ES-I3 (cell line): ENCODE measurements around the gene CAMKMT.

Source experiments
- H3K36me3 ChIP-seq: 2 replicates; pipeline ENCODE4 v1.6.1; 2013; ENCODE audit warnings: mild to moderate bottlenecking, low read length, control low read depth, moderate library complexity; ENCODE audit not compliant: insufficient read depth
- H3K4me1 ChIP-seq: 2 replicates; pipeline ENCODE4 v1.6.1; 2013; ENCODE audit warnings: mild to moderate bottlenecking, control low read depth, low read length; ENCODE audit not compliant: insufficient read depth
- H3K9ac ChIP-seq: 2 replicates; pipeline ENCODE4 v1.6.1; 2013; ENCODE audit warnings: low read depth, mild to moderate bottlenecking, low read length, moderate library complexity
- H3K9me3 ChIP-seq: 2 replicates; pipeline ENCODE4 v1.6.1; 2013; ENCODE audit warnings: mild to moderate bottlenecking, low read length, moderate library complexity; ENCODE audit not compliant: control insufficient read depth, insufficient read depth

Gene CAMKMT

GRCh38 chr2:44706681-44707553, 345.2 kb downstream of the CAMKMT start:
- no peaks in the 10 kb centered on the region for H3K36me3 ChIP-seq
- H3K9me3 ChIP-seq = no peaks in the 10 kb centered on the region
- no peak overlapping the region for H3K9ac ChIP-seq
- peaks cover 38% of the 10 kb centered on the region for H3K4me1 ChIP-seq

- Histone ChIP-seq H3K36me3 (no peaks in the 10 kb centered on the region), H3K9me3 (no peaks in the 10 kb centered on the region), H3K9ac (no peak overlapping the region), H3K4me1 (peaks cover 38% of the 10 kb centered on the region)
Observed at GRCh38 chr2:44707945-44708660, 346.4 kb downstream of the CAMKMT start.

DNA sequence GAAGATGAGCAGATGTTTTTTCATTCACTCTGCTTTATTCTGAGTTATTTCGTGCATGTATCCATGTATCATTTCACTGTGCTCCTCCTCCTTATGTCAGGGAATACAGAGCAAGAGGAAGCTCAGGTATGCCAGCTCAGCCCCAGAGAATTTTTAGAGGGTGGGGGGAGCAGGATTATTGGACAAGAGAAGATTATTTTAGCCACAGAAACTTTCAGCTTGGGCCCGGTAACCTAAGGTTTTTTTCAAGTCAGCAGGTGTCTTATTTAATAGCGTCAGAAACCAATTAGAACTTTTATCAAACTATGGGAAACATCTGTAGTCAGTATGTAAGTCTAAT, 346.9 kb downstream of the CAMKMT start:
- Histone ChIP-seq H3K36me3 (no peaks in the 10 kb centered on the region), H3K9ac (no peak overlapping the region), H3K4me1 (peaks cover 38% of the 10 kb centered on the region), H3K9me3 (no peaks in the 10 kb centered on the region)

DNA sequence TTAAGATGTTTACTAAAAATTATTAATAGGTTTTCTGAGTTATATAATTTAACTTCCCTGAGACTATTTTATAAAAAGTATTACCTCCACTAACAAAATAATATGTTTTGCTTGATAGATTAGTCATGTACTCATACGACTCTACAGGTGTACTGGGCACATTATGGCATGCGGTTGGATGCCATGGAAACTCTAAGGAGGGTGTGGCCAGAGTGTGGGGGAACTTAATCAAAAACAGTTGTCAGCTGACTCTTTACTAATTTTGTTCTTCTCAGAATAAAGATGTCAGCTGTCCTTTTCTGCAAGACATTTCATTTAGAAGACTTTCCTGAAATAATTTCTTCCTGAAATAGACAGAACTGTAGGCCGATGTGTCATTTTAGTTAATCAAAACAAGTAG, 351.4 kb downstream of the CAMKMT start:
- Histone ChIP-seq H3K4me1 (peaks cover 14% of the 10 kb centered on the region), H3K9me3 (no peaks in the 10 kb centered on the region), H3K9ac (no peak overlapping the region), H3K36me3 (no peaks in the 10 kb centered on the region)

DNA sequence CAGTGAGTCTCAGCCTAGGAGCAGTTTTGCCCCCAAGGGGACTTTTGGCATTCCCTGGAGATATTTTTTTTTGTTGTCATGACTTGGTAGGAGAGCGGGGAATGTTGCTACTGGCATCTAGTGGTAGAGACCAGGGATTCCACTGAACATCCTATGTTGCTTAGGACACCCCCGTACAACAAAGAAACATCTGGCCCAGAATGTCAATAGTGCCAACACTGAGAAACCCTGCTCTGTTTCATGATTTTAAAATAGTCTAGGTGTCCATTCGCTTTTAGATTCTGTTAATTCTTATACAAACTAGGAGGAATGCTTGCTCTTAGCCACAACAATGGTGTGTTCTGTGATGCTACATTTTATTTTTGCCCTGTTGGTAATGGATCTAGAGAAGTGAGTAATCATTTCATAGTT, 353.9 kb downstream of the CAMKMT start:
- no peaks in the 10 kb centered on the region for H3K9me3 ChIP-seq
- H3K36me3 ChIP-seq = no peaks in the 10 kb centered on the region
- no peaks in the 10 kb centered on the region for H3K4me1 ChIP-seq
- no peak overlapping the region for H3K9ac ChIP-seq

DNA sequence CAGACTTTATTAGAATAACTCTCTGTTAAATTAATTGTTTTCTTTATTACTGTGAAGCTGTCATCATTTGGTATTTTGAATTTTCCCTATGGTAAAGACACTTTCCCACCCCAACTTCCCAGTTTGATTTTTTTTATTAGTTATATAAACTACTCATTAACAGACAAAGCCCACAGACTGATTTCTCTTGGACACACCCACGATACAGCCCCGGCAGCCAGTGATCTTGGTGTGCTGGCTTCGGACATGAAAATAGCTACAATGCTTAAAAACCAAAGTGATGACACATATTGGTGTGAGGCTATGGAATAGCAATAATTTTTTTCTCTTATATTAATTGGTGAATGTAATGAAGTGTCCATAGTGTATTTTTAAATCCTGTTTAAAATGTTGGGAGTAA, 354.4 kb downstream of the CAMKMT start:
- no peaks in the 10 kb centered on the region for H3K36me3 ChIP-seq
- no peaks in the 10 kb centered on the region for H3K4me1 ChIP-seq
- H3K9ac ChIP-seq = no peak overlapping the region
- H3K9me3 ChIP-seq = no peaks in the 10 kb centered on the region

DNA sequence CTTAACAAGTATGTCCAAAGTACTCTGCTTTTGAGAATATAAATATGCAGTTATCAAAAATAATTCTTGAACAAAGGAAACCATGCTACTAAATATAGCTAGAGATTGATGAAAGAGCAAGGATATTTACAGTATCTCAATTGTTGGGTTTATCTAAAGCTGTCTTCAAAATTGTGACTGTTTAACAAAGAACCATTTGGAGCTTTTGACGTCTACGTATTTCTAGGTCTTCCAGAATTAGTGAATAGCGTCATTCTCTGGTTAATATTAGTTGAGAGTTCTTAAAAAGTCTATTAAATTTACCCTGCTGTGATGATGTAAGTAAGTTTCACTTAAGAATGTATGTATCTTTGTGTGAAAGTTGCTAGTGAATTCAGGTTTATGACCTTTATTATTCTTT, 356.7 kb downstream of the CAMKMT start:
- H3K4me1 ChIP-seq = no peaks in the 10 kb centered on the region
- H3K9me3 ChIP-seq = no peaks in the 10 kb centered on the region
- H3K36me3 ChIP-seq = no peaks in the 10 kb centered on the region
- H3K9ac ChIP-seq = no peak overlapping the region

GRCh38 chr2:44719562-44719961, 357.8 kb downstream of the CAMKMT start:
- Histone ChIP-seq H3K9me3 (no peaks in the 10 kb centered on the region), H3K4me1 (no peaks in the 10 kb centered on the region), H3K36me3 (no peaks in the 10 kb centered on the region), H3K9ac (no peak overlapping the region)

- H3K36me3 ChIP-seq = no peaks in the 10 kb centered on the region
- no peaks in the 10 kb centered on the region for H3K4me1 ChIP-seq
- no peak overlapping the region for H3K9ac ChIP-seq
- no peaks in the 10 kb centered on the region for H3K9me3 ChIP-seq
Observed at GRCh38 chr2:44722026-44722625, 360.4 kb downstream of the CAMKMT start.

GRCh38 chr2:44723921-44724320, 362.2 kb downstream of the CAMKMT start:
- Histone ChIP-seq H3K9me3 (no peaks in the 10 kb centered on the region), H3K4me1 (no peaks in the 10 kb centered on the region), H3K36me3 (no peaks in the 10 kb centered on the region), H3K9ac (no peak overlapping the region)

- Histone ChIP-seq H3K9me3 (0 out of 2 replicates have a peak, but pooled peaks cover 1% of the 10 kb centered on the region), H3K4me1 (no peaks in the 10 kb centered on the region), H3K36me3 (no peaks in the 10 kb centered on the region), H3K9ac (no peak overlapping the region)
Observed at GRCh38 chr2:44730593-44730992, 368.8 kb downstream of the CAMKMT start.

DNA sequence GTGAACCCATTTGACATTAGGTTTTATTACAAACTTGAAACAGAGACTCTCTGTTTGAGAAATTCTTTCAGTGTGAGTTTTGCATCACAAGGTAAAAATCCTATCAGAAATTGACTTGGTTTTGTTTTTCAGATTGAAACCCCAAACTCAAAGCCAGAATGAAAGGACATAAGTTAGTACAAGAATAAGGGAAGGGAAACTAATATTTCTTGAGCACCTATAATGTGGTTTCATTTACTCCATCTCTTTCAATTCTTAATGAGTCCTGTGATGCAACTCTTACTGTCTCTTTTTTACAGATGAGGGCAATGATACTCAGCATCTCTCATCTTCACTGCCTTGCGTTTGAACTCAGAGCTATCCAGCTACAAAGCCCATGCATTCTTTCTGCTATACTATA, 369.8 kb downstream of the CAMKMT start:
- H3K4me1 ChIP-seq = no peaks in the 10 kb centered on the region
- peaks cover 9% of the 10 kb centered on the region; the same call in 1 of the 2 replicates for H3K9me3 ChIP-seq

DNA sequence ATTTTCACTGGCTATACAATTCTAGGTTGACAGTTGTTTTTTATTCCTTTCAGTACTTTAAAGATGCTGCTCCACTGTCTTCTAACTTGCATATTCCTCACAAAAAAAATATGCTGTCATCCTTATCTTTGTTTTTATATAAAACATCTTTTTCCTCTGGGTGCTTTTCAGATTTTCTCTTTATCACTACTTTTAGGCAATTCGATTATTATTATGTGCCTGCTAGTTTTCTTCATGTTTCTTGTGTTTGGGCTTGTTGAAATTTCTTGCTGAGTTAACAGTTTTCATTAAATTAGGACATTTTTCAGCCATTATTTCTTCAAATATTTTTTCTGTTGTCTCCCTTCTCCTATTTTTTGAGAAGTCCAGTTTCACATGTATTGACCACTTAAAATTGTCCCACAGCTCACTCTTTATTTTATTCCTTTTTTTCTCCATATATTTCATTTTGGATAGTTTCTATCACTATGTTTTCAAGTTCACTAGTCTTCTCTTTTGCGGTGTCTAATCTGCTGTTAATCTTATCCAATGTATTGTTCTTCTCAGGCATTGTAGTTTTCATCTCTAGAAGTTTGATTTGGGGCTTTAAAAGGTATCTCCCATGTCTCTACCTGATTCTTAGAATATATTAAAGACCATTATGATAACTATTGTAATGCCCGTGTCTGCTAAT, 374.7 kb downstream of the CAMKMT start:
- peaks cover 11% of the 10 kb centered on the region; the same call in 1 of the 2 replicates for H3K9me3 ChIP-seq
- H3K4me1 ChIP-seq = no peaks in the 10 kb centered on the region
- no peaks in the 10 kb centered on the region; the same call in 1 of the 2 replicates for H3K36me3 ChIP-seq
- H3K9ac ChIP-seq = no peak overlapping the region

More for the DNA sequence above, 369.8 kb downstream of the CAMKMT start:
- H3K36me3 ChIP-seq = no peaks in the 10 kb centered on the region
- H3K9ac ChIP-seq = no peak overlapping the region

DNA sequence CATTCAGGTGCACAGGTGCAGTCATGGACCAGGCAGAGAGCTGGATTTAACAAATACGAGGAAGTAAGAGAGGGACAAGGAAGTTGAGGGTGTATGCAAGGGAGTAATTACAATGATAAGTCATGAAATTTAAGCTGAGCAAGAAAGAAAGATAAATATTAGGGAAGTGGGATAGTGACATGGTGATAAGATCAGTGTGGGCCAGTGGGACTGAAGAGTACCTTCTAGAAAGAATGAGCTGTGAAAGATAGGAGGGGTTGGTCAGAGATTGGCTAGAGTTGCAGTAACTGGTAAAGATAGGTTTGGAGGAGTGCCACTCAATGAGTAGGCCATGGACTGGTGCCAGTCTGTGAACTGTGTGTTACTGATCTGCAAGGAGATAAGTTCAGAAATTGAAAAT, 378.9 kb downstream of the CAMKMT start:
- no peaks in the 10 kb centered on the region; the same call in 1 of the 2 replicates for H3K36me3 ChIP-seq
- no peak overlapping the region for H3K9ac ChIP-seq
- peaks cover 9% of the 10 kb centered on the region; the same call in 1 of the 2 replicates for H3K9me3 ChIP-seq
- H3K4me1 ChIP-seq = peaks cover 7% of the 10 kb centered on the region
